H7 (cell line): ENCODE results near the gene EPM2AIP1. TPM values are rescaled to one million over a fixed set of nuclear protein-coding genes. Genes with fewer than 3 reads are reported as not detected.

Experiments
- DNase-seq: peaks from one replicate; pipeline ENCODE4 v3.0.0; 2012
- H3K27me3 ChIP-seq: 2 replicates; pipeline ENCODE4 v1.6.0; 2011; ENCODE audit warnings: mild to moderate bottlenecking, low read length; ENCODE audit not compliant: control insufficient read depth, insufficient read depth
- H3K36me3 ChIP-seq: replicated peaks from 2 replicates; pipeline ENCODE4 v1.5.1; 2011; ENCODE audit warnings: low read length; ENCODE audit not compliant: control insufficient read depth, insufficient read depth
- H3K4me3 ChIP-seq: 2 replicates; pipeline ENCODE4 v1.5.1; 2011; ENCODE audit warnings: low read depth, mild to moderate bottlenecking, control low read depth, low read length, moderate library complexity; ENCODE audit not compliant: insufficient read depth
- total RNA-seq: library from RNA; depleted of rRNA; stranded (reverse); fragments of >200 nt; shearing (Covaris generic); gene quantifications from 2 replicates; pipeline ENCODE4 v1.2.3, GENCODE V29; 2014; rRNA removed

The EPM2AIP1 gene
- total RNA-seq, 1 experiment from 2014 or later = 4.3 TPM

DNA sequence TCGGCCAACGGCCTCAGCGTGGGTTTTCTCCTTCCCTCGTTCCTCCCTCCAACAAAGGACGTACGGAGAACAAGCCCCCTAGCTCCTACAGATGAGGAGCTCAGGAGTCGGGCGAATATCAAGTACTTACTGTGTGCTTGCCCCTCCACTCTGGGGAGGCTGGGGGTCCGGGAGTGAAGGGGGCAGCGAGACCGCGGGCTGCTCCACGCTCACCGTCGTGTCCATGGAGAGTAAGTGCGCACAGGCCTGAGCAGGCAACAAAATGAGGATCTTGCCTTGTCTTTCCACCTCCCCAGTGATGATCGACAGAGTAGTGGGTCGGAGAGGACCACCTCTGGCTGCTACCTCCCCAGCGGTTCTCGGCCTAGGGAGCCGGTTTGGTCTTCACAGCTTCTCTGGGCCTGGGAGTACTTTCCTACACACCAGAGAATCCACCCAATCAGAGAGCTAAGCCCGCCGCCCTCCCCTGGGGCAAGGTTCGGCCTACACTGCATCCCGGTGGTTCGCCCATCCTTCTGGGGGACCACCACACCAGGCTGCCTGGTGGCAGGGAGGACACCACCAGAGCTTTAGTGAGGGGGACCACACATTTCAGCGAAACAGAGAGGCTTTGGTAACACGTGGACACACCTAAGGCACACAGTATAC is 47.5 kb downstream of the EPM2AIP1 start:
- peak overlapping the region; percentile 63 for H3K4me3 ChIP-seq
- H3K27me3 ChIP-seq = peaks cover 31% of the 10 kb centered on the region
- DNase-seq = no peak
- no peaks in the 10 kb centered on the region for H3K36me3 ChIP-seq

DNA sequence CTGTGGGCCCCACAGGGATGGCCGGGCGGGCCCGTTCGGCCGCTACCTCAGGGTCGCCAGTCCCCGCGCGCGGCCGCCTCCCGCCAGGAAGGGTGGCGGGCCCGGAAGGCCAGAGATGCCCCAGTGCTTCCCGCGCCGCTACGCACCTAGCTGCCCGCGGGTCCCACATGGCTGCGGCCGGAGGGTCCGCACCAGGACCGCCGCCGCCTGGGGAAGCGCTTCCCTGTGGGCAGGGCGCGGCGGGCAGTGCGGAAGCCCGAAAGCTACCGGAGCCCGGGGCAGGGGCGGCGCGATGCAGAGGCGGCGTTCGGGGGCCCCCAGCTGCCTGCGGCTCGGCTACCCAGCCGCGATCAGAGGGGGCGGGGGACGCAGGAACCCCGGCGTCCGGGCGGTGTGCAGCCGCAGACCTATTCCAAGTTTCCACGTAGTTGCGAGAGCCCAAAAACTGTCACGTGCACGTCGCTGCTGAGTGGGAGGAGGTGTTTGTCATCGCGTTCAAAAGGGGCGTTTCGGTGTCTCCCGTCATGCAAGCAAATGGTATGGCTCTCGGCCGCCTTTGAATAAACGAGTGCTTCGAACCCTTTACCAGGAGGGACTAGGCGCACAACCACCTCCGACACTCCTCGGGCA is 48.2 kb downstream of the EPM2AIP1 start, which contains the start of gene TRANK1:
TSS of gene TRANK1 (minus strand) at position 414 of the 630 bp plus-strand sequence. CDS start at position 169, 245 bp downstream.
- DNase-seq = peak; percentile 86
- Histone ChIP-seq H3K36me3 (no peaks in the 10 kb centered on the region), H3K4me3 (peak within 1 kb of the TSS; percentile 63), H3K27me3 (peaks cover 31% of the 10 kb centered on the region)

DNA sequence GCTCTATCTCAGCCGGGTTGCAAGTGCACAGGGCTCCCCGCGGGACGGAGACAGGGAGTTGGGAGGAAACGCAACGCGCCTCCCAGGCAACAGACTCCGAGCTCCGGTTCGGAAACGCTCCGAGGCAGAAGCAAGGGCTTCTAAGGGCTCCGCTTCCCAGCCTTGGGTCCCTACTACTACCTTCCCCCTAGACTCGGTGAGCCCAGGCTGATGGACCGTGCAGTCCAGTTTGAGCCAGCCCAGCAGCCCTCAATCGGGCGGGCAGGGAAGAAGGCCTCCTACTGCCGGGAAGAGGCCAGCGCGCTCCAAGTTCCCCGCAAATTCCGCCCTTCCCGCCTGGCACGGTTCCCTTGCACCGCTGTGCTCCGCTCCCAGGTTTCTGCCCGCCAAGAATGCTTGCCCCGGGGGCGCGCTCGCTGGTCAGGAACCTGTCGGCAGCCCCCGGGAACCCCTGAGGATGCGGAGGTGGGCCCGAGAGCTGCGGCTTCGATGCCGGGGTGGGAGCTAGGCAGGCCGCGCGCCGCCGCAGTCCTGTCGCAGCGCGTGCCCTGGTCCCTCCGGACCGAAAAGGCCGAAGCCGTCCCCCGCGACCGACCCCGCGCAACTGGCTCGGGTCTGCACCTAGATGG is 48.8 kb downstream of the EPM2AIP1 start:
- Histone ChIP-seq H3K4me3 (peak overlapping the region; percentile 63), H3K36me3 (no peaks in the 10 kb centered on the region), H3K27me3 (peaks cover 31% of the 10 kb centered on the region)
- DNase-seq = peak; percentile 87

DNA sequence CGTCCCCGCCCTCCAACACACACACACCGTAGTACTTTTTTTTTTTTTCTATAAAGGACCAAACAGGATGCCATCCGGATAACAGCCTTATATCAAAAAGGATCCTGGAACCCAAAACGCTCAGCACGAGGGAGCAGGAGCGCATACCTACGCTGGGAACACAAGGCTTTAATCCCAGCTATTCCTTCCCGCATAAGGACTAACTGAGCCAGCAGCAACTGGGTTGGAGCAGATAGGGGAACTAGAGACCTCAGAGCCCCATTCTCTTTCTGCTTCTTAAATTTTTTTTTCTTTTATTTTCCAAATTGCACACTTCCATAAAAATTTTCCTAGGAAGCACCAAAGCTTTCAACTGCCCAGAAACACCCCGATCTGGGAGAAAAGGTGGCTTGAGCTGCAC is 49.3 kb downstream of the EPM2AIP1 start:
- Histone ChIP-seq H3K36me3 (no peaks in the 10 kb centered on the region), H3K27me3 (peaks cover 31% of the 10 kb centered on the region), H3K4me3 (peak overlapping the region; percentile 63)
- DNase-seq = peak; percentile 57

DNA sequence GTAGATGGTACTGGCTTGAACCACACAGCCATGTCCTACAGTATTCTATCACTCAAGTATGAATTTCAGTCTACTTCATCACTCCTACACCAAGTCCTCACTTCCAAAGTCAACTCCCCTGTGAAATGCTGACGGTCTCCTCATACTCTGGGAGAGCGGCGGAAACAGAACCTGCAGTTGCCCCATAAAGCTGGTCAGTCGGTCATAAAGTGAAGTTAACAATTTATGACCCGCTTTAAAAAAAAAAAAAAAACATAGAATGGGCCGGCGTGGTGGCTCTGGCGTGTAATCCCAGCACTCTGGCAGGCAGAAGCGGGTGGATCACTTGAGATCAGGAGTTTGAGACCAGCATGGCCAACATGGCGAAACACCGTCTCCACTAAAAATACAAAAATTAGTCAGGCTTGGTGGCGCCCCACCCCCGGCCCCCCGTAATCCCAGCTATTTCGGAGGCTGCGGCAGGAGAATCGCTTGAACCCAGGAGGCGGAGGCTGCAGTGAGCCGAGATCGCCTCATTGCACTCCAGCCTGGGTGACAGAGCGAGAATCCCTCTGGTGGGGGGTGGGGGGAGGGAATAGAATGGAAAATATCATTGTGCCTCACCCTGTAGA is 50.2 kb downstream of the EPM2AIP1 start:
- no peak for DNase-seq
- peaks cover 31% of the 10 kb centered on the region for H3K27me3 ChIP-seq
- H3K4me3 ChIP-seq = no peak overlapping the region
- no peaks in the 10 kb centered on the region for H3K36me3 ChIP-seq

DNA sequence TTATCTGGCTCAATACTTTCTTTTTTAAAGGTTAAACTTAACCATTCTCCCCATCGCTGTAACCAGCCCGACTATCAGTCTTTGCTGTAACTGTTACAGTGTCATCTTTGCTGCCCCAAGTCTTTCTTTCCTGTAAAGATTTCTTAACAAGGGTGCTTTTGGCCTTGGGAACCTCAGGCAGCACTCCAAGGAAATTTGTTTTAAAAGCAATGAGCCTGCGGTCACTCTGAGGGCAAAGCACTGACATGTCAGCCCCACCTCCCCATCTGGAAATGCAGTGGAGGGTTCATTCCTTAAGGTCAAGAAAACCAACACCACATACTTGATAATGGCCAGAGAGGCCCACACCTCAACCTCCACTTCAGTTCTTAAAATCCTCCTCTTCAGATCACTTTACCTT is 51.3 kb downstream of the EPM2AIP1 start:
- DNase-seq = no peak

DNA sequence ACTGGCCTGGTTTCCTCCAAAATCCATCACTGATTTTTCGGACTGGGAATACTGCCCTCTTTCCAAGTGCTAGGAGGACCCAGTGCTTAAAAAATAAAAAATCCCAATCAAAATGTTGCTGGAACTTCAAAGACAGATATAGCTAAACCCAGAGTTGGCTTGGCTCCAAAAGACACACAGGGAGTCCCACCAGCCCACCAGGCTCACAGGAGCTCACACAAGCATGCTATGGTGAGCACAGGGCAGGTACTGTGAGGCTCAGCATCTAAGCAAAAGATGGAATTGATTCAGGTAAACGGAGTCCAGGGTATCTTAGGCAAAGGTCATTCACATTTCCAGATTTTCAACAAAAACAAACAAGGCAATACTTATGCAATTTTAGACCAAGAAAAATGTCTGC is 51.8 kb downstream of the EPM2AIP1 start:
- Histone ChIP-seq H3K36me3 (no peaks in the 10 kb centered on the region), H3K27me3 (peaks cover 31% of the 10 kb centered on the region), H3K4me3 (no peak overlapping the region)
- no peak for DNase-seq

More for the DNA sequence above, 51.3 kb downstream of the EPM2AIP1 start:
- peaks cover 31% of the 10 kb centered on the region for H3K27me3 ChIP-seq
- H3K4me3 ChIP-seq = no peak overlapping the region
- no peaks in the 10 kb centered on the region for H3K36me3 ChIP-seq

DNA sequence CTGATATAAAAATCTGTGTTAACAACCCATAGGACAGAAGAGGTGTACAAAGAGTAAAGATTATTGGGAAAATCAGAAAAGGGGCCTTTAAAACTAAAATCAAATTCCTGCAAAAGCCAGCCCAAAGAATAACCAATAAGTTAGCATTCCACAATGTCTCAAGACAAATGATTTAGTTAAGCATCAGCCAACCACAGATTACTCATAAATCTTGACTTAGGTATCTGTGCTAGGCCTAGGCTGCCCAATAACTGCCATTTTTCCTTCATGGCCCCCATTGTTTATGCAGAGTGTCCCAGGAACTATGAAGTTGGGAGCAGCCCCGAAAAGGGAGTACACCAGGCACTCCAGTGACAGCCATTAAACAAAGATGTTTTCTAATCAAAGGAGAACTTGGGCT is 55.4 kb downstream of the EPM2AIP1 start:
- 0 out of 2 replicates have a peak, but pooled peaks cover under 1% of the 10 kb centered on the region for H3K27me3 ChIP-seq
- no peaks in the 10 kb centered on the region for H3K36me3 ChIP-seq
- DNase-seq = no peak
- H3K4me3 ChIP-seq = no peak overlapping the region

Other genes with a start within 250 kb of the EPM2AIP1 start
- gene DCLK3, start 228.6 kb downstream of the EPM2AIP1 start, total RNA-seq = 0.37 and 0.42 TPM in 2 replicates
- 0.52 and 0.62 TPM in 2 replicates for gene TRANK1, start 48.1 kb downstream of the EPM2AIP1 start, total RNA-seq
- gene MLH1, start 387 bp upstream of the EPM2AIP1 start, total RNA-seq = 46.4 and 55.7 TPM in 2 replicates
- gene LRRFIP2, start 181.5 kb upstream of the EPM2AIP1 start, total RNA-seq = 16.8 and 23.9 TPM in 2 replicates